Hepatocyte (in vitro differentiated cells): ENCODE measurements around the gene HOXB4. TPM values are rescaled to one million over a fixed set of nuclear protein-coding genes. Genes with fewer than 3 reads are reported as not detected.

ENCODE experiments used
- DNase-seq: peaks from one replicate; pipeline ENCODE4 v3.0.0-alpha.2; 2016; ENCODE audit warnings: low spot score
- H2AFZ ChIP-seq: fragments of 200-600 bp; sonication (generic); 2 replicates; pipeline ENCODE4 v1.6.0; 2016; ENCODE audit warnings: antibody characterized with exemption, mild to moderate bottlenecking
- H3K27ac ChIP-seq: fragments of 200-600 bp; sonication (generic); 2 replicates; pipeline ENCODE4 v1.5.1; 2016; ENCODE audit warnings: mild to moderate bottlenecking
- H3K27me3 ChIP-seq: fragments of 200-600 bp; sonication (generic); 2 replicates; pipeline ENCODE4 v1.6.1; 2016
- H3K36me3 ChIP-seq: fragments of 200-600 bp; sonication (generic); replicated peaks from 2 replicates; pipeline ENCODE4 v1.5.1; 2016; ENCODE audit warnings: low read depth; ENCODE audit not compliant: insufficient read depth
- H3K4me1 ChIP-seq: fragments of 200-600 bp; sonication (generic); 2 replicates; pipeline ENCODE4 v1.5.1; 2016; ENCODE audit warnings: mild to moderate bottlenecking, moderate library complexity; ENCODE audit not compliant: insufficient read depth
- H3K4me2 ChIP-seq: fragments of 200-600 bp; sonication (generic); 2 replicates; pipeline ENCODE4 v1.6.0; 2016
- H3K4me3 ChIP-seq: fragments of 200-600 bp; sonication (generic); 2 replicates; pipeline ENCODE4 v1.5.1; 2016; ENCODE audit warnings: mild to moderate bottlenecking
- H3K79me2 ChIP-seq: fragments of 200-600 bp; sonication (generic); 2 replicates; pipeline ENCODE4 v1.6.0; 2017; ENCODE audit warnings: mild to moderate bottlenecking
- H3K9me2 ChIP-seq: fragments of 200-600 bp; sonication (generic); replicated peaks from 2 replicates; pipeline ENCODE4 v1.6.0; 2017; ENCODE audit warnings: mild to moderate bottlenecking; ENCODE audit not compliant: insufficient read depth
- H3K9me3 ChIP-seq: fragments of 200-600 bp; sonication (generic); 2 replicates; pipeline ENCODE4 v1.5.1; 2016; ENCODE audit warnings: low read depth, mild to moderate bottlenecking
- H4K20me1 ChIP-seq: fragments of 200-600 bp; sonication (generic); 2 replicates; pipeline ENCODE4 v1.6.0; 2016; ENCODE audit warnings: mild to moderate bottlenecking; ENCODE audit not compliant: insufficient read depth, poor library complexity, severe bottlenecking
- EZH2 ChIP-seq: fragments of 200-600 bp; sonication (generic); IDR thresholded peaks from 2 replicates; pipeline ENCODE4 v1.6.1; 2016; ENCODE audit warnings: antibody characterized with exemption, mild to moderate bottlenecking, borderline replicate concordance
- EZH2phosphoT487 ChIP-seq: fragments of 200-600 bp; sonication (generic); IDR thresholded peaks from one replicate; pipeline ENCODE4 v1.6.1; 2018; ENCODE audit warnings: antibody characterized with exemption, mild to moderate bottlenecking, low read depth, moderate library complexity; ENCODE audit not compliant: unreplicated experiment, severe bottlenecking
- WGBS: methylation state at CpG from one replicate; pipeline ENCODE4 v1.1.6; 2016; ENCODE audit warnings: low lambda C conversion rate; ENCODE audit errors: missing lambda C conversion rate; 5-methylcytosine and 5-hydroxymethylcytosine counted together
- polyA plus RNA-seq: library from polyadenylated mRNA; unstranded; fragments of >200 nt; fragmentation: Nextera tagmentation; extraction: Ambion mirVana; gene quantifications from 2 replicates; pipeline ENCODE4 v1.2.1, GENCODE V29; 2016
- total RNA-seq: library from RNA; depleted of rRNA; stranded (reverse); fragments of >200 nt; gene quantifications from 2 replicates; pipeline ENCODE4 v1.2.3, GENCODE V29; 2014
- TF ChIP-seq, protein P1 (sequence below): fragments of 200-600 bp; sonication (generic); IDR thresholded peaks from 2 replicates; pipeline ENCODE4 v1.5.1; 2016; ENCODE audit warnings: antibody characterized with exemption, mild to moderate bottlenecking; ENCODE audit not compliant: poor library complexity

HOXB4 gene
- total and polyA plus RNA-seq, 2 experiments from 2014 or later, result 1.8 to 2.2 TPM

DNA sequence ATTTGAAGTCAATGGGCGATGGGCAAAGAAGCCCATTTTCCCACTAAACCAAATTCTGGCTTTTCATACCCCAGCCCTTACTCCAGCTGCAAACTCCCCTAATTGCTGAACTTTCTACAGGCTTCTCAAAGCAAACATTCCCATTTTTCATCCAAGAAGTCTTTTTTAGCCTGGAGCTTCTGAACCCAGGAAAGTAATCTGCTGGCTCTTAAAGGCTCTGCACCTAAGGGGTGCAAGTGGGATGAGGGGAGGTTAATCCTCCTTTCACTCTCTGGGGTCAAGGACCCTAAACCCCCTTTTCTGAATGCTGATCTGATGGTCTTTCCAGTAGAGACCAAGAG lies 30.3 kb upstream of the HOXB4 start:
- Histone ChIP-seq H2AFZ (no peak overlapping the region), H3K9me2 (no peaks in the 10 kb centered on the region), H3K27ac (peak overlapping the region; percentile 3), H3K79me2 (no peaks in the 10 kb centered on the region), H4K20me1 (no peaks in the 10 kb centered on the region), H3K36me3 (no peaks in the 10 kb centered on the region), H3K4me3 (no peak overlapping the region), H3K4me2 (peak overlapping the region; percentile 78), H3K4me1 (no peaks in the 10 kb centered on the region), H3K9me3 (no peaks in the 10 kb centered on the region), H3K27me3 (peaks cover 96% of the 10 kb centered on the region)
- WGBS, result 75% methylated on average over 1 of the region's 1 CpG
- DNase-seq, result no peak
- TF ChIP-seq, protein P1, sequence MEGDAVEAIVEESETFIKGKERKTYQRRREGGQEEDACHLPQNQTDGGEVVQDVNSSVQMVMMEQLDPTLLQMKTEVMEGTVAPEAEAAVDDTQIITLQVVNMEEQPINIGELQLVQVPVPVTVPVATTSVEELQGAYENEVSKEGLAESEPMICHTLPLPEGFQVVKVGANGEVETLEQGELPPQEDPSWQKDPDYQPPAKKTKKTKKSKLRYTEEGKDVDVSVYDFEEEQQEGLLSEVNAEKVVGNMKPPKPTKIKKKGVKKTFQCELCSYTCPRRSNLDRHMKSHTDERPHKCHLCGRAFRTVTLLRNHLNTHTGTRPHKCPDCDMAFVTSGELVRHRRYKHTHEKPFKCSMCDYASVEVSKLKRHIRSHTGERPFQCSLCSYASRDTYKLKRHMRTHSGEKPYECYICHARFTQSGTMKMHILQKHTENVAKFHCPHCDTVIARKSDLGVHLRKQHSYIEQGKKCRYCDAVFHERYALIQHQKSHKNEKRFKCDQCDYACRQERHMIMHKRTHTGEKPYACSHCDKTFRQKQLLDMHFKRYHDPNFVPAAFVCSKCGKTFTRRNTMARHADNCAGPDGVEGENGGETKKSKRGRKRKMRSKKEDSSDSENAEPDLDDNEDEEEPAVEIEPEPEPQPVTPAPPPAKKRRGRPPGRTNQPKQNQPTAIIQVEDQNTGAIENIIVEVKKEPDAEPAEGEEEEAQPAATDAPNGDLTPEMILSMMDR, result no peak
- TF ChIP-seq EZH2phosphoT487 (no peak), EZH2 (no peak)

DNA sequence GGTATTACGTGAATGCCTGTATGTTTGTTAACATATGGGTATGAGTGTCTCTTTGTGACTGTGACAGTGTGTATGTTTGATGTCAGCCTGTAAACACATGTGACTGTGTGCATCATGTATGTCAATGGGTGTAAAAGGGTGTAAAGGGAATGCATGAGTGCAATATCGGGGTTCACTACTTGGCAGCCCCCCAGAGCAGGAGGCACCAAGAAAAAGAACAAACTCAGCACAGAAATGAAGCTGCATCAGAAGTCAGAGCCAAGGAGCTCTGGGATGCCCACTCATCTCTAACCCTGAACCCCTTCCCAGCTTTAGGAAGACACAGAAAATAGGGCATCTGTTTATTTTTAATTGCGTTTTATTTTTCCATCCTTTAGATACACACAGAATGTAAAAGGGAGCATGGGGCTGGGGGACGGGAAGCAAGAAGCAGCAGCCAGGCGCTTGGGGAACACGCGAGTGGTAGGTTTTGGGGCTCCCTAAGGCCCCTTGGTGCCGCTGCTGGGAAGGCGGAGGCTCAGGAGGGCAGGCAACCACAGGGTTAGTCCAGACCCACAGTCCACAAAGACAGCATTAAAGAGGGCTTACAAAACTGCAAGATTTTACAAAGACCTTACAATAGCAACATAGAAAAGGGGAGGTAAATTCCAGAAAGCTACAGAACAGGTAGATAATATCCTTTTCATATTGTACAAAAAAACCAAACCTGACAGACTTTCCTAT lies 28.9 kb upstream of the HOXB4 start:
- Histone ChIP-seq H3K27me3 (peaks cover 96% of the 10 kb centered on the region), H3K9me3 (no peaks in the 10 kb centered on the region), H3K79me2 (no peaks in the 10 kb centered on the region), H3K27ac (peak overlapping the region; percentile 12), H3K4me2 (peak overlapping the region; percentile 61), H4K20me1 (no peaks in the 10 kb centered on the region), H3K4me3 (no peak overlapping the region), H3K9me2 (no peaks in the 10 kb centered on the region), H3K4me1 (no peaks in the 10 kb centered on the region), H3K36me3 (no peaks in the 10 kb centered on the region), H2AFZ (no peak overlapping the region)
- no peak for DNase-seq
- 61% methylated on average over 9 of the region's 9 CpGs for WGBS
- TF ChIP-seq EZH2 (no peak), EZH2phosphoT487 (no peak)
- TF ChIP-seq, protein P1, result no peak

GRCh38 chr17:48605991-48606891 lies 28.1 kb upstream of the HOXB4 start:
- H3K27ac ChIP-seq, result peak overlapping the region; percentile 39
- WGBS, result 38% methylated on average over 41 of the region's 41 CpGs

More at GRCh38 chr17:48605991-48606891, 28.1 kb upstream of the HOXB4 start:
- Histone ChIP-seq H3K9me2 (no peaks in the 10 kb centered on the region), H3K9me3 (no peaks in the 10 kb centered on the region), H3K4me1 (no peaks in the 10 kb centered on the region), H3K4me3 (no peak overlapping the region), H2AFZ (no peak overlapping the region), H3K4me2 (peak overlapping the region; percentile 71), H3K27me3 (peaks cover 96% of the 10 kb centered on the region), H4K20me1 (no peaks in the 10 kb centered on the region), H3K36me3 (no peaks in the 10 kb centered on the region), H3K79me2 (no peaks in the 10 kb centered on the region)
- TF ChIP-seq, protein P1, result no peak
- no peak for TF ChIP-seq EZH2phosphoT487
- peak; percentile 81 for TF ChIP-seq EZH2
- no peak for DNase-seq
